Parathyroid adenoma (tissue), 2 donors: ENCODE results near the gene BEST3.

Experiments used
- H2AFZ ChIP-seq: fragments of 300-600 bp; sonication (generic); one replicate; pipeline ENCODE4 v1.7.0; 2017; ENCODE audit warnings: antibody characterized with exemption, mild to moderate bottlenecking
- H3K27ac ChIP-seq: fragments of 300-600 bp; sonication (generic); one replicate; pipeline ENCODE4 v1.7.0; 2017
- H3K27me3 ChIP-seq: fragments of 300-600 bp; sonication (generic); one replicate; pipeline ENCODE4 v1.7.0; 2017; ENCODE audit warnings: low read length; ENCODE audit not compliant: control insufficient read depth, insufficient read depth
- H3K36me3 ChIP-seq: fragments of 300-600 bp; sonication (generic); one replicate; pipeline ENCODE4 v1.7.0; 2017; ENCODE audit warnings: low read length; ENCODE audit not compliant: control insufficient read depth, insufficient read depth
- H3K4me1 ChIP-seq: fragments of 300-600 bp; sonication (generic); one replicate; pipeline ENCODE4 v1.7.0; 2017; ENCODE audit warnings: control low read depth
- H3K4me2 ChIP-seq: fragments of 300-600 bp; sonication (generic); one replicate; pipeline ENCODE4 v1.7.0; 2017; ENCODE audit warnings: low read length
- H3K4me3 ChIP-seq: fragments of 300-600 bp; sonication (generic); one replicate; pipeline ENCODE4 v1.7.0; 2017; ENCODE audit warnings: low read depth, low read length
- H3K79me2 ChIP-seq: fragments of 300-600 bp; sonication (generic); one replicate; pipeline ENCODE4 v1.7.0; 2017; ENCODE audit warnings: control low read depth
- H3K9ac ChIP-seq: fragments of 300-600 bp; sonication (generic); one replicate; pipeline ENCODE4 v1.7.0; 2017; ENCODE audit warnings: mild to moderate bottlenecking
- H3K9me3 ChIP-seq: fragments of 300-600 bp; sonication (generic); one replicate; pipeline ENCODE4 v1.7.0; 2017; ENCODE audit warnings: low read length; ENCODE audit not compliant: control insufficient read depth
- CTCF ChIP-seq: fragments of 300-600 bp; sonication (generic); IDR thresholded peaks from one replicate; pipeline ENCODE4 v1.7.0; 2017; ENCODE audit warnings: antibody characterized with exemption, mild to moderate bottlenecking
- donor health status: primary hyperparathyroidism.

BEST3 gene

GRCh38 chr12:69719336-69720316 lies 20.5 kb upstream of the BEST3 start:
- H3K36me3 ChIP-seq: no peaks in the 10 kb centered on the region
- H3K27me3 ChIP-seq: no peaks in the 10 kb centered on the region
- H3K9ac ChIP-seq: no peak overlapping the region
- H3K27ac ChIP-seq: no peak overlapping the region
- H3K4me2 ChIP-seq: no peak overlapping the region
- H3K79me2 ChIP-seq: no peaks in the 10 kb centered on the region
- TF ChIP-seq CTCF: no peak
- H2AFZ ChIP-seq: no peak overlapping the region
- H3K9me3 ChIP-seq: no peaks in the 10 kb centered on the region
- no peak overlapping the region for H3K4me3 ChIP-seq
- H3K4me1 ChIP-seq: no peaks in the 10 kb centered on the region

- H3K9ac ChIP-seq: no peak overlapping the region
- no peaks in the 10 kb centered on the region for H3K79me2 ChIP-seq
Measured at GRCh38 chr12:69714542-69714941, 15.4 kb upstream of the BEST3 start.

GRCh38 chr12:69712826-69713225 lies 13.7 kb upstream of the BEST3 start:
- Histone ChIP-seq H3K4me2 (no peak overlapping the region), H3K27ac (no peak overlapping the region), H3K9ac (no peak overlapping the region), H3K36me3 (no peaks in the 10 kb centered on the region), H3K4me3 (no peak overlapping the region), H3K27me3 (no peaks in the 10 kb centered on the region), H2AFZ (no peak overlapping the region), H3K9me3 (no peaks in the 10 kb centered on the region), H3K4me1 (no peaks in the 10 kb centered on the region), H3K79me2 (no peaks in the 10 kb centered on the region)
- TF ChIP-seq CTCF: no peak

More at GRCh38 chr12:69714542-69714941, 15.4 kb upstream of the BEST3 start:
- no peaks in the 10 kb centered on the region for H3K27me3 ChIP-seq
- TF ChIP-seq CTCF: no peak
- no peaks in the 10 kb centered on the region for H3K4me1 ChIP-seq
- no peak overlapping the region for H3K27ac ChIP-seq
- no peak overlapping the region for H3K4me2 ChIP-seq
- H2AFZ ChIP-seq: no peak overlapping the region
- H3K36me3 ChIP-seq: no peaks in the 10 kb centered on the region
- no peaks in the 10 kb centered on the region for H3K9me3 ChIP-seq
- H3K4me3 ChIP-seq: no peak overlapping the region

- no peak overlapping the region for H2AFZ ChIP-seq
- no peaks in the 10 kb centered on the region for H3K36me3 ChIP-seq
- H3K9me3 ChIP-seq: no peaks in the 10 kb centered on the region
- no peaks in the 10 kb centered on the region for H3K4me1 ChIP-seq
- TF ChIP-seq CTCF: no peak
- H3K9ac ChIP-seq: no peak overlapping the region
- no peak overlapping the region for H3K4me3 ChIP-seq
- peaks cover 5% of the 10 kb centered on the region for H3K27me3 ChIP-seq
- H3K27ac ChIP-seq: no peak overlapping the region
- no peaks in the 10 kb centered on the region for H3K79me2 ChIP-seq
- no peak overlapping the region for H3K4me2 ChIP-seq
Measured at GRCh38 chr12:69708649-69709048, 9.5 kb upstream of the BEST3 start.
